ENCODE measurements around the gene PTMS. TPM values are rescaled to one million over a fixed set of nuclear protein-coding genes. Genes with fewer than 3 reads are reported as not detected.

PTMS gene
- total and polyA plus RNA-seq, 9 of the 15 experiments (the other 6 are each of a cell fraction or from before 2014, with no cell fraction given) = 5.1 to 287 (median 78.5) TPM

GRCh38 chr12:6764011-6764828 lies 1.9 kb upstream of the PTMS start (continued):
- TF ChIP-seq HDAC8 (tag; IDR thresholded peaks at IDR 0.05) (no peak), CHD2 (IDR thresholded peaks at IDR 0.05; ENCODE audit: low read depth, low read length) (no peak), MLLT1 (IDR thresholded peaks at IDR 0.05) (peak in 1 of 2 experiments; percentile 65; a peak in 1 of 4 replicates), NR2C1 (IDR thresholded peaks at IDR 0.05) (no peak), NR2C1 (tag; IDR thresholded peaks at IDR 0.05) (no peak), POLR2B (IDR thresholded peaks at IDR 0.05; ENCODE audit: low read depth, partially characterized antibody) (peak; percentile 4), MEF2D (tag; conservative IDR thresholded peaks at IDR 0.05; ENCODE audit: low read depth) (no peak), HEY1 (CRISPR knock-in tag; IDR thresholded peaks at IDR 0.05; ENCODE audit: borderline replicate concordance) (no peak), NUFIP1 (IDR thresholded peaks at IDR 0.05; ENCODE audit: partially characterized antibody) (no peak), GMEB1 (CRISPR knock-in tag; IDR thresholded peaks at IDR 0.05) (no peak), RBFOX2 (IDR thresholded peaks at IDR 0.05; ENCODE audit: low read depth, low read length) (peak; percentile 52; the same call in 1 of the 2 replicates), ZNF551 (CRISPR knock-in tag; IDR thresholded peaks at IDR 0.05) (no peak), ETV5 (CRISPR knock-in tag; IDR thresholded peaks at IDR 0.05; ENCODE audit: low read depth) (no peak), ZNF57 (CRISPR knock-in tag; IDR thresholded peaks at IDR 0.05) (no peak), PRMT5 (CRISPR knock-in tag; IDR thresholded peaks at IDR 0.05) (no peak), FOXJ3 (CRISPR knock-in tag; IDR thresholded peaks at IDR 0.05) (no peak), YBX1 (IDR thresholded peaks at IDR 0.05) (no peak), ZNF561 (CRISPR knock-in tag; conservative IDR thresholded peaks at IDR 0.05) (no peak), ETS1 (conservative IDR thresholded peaks at IDR 0.05; ENCODE audit: control insufficient read depth, low read depth, low read length) (no peak), TAF7 (tag; IDR thresholded peaks at IDR 0.05) (no peak), CHAMP1 (IDR thresholded peaks at IDR 0.05) (no peak)

All from K562 (cell line).